H1 (cell line): Measurements from ENCODE around the gene CIRBP. TPM values are rescaled to one million over a fixed set of nuclear protein-coding genes. Genes with fewer than 3 reads are reported as not detected.

ENCODE experiments used
- CREB1 ChIP-seq: IDR thresholded peaks from 2 replicates; pipeline ENCODE4 v1.6.1; 2012; ENCODE audit warnings: inconsistent platforms
- CTBP2 ChIP-seq: IDR thresholded peaks from 2 replicates; pipeline ENCODE4 v1.7.0; 2011; ENCODE audit warnings: borderline replicate concordance, mild to moderate bottlenecking, moderate library complexity, mixed read lengths, low read length; ENCODE audit not compliant: insufficient read depth, insufficient read length
- POLR2A ChIP-seq, 2 experiments: IDR thresholded peaks; 1 replicate in 1 of 2; 2 replicates in 1 of 2; pipeline ENCODE4 v1.6.1; 2011; ENCODE audit warnings: low read depth in 2 of 2, low read length in 2 of 2, mild to moderate bottlenecking in 2 of 2; ENCODE audit errors: control extremely low read depth in 1 of 2
- POU5F1 ChIP-seq: IDR thresholded peaks from 2 replicates; pipeline ENCODE4 v1.6.1; 2011; ENCODE audit warnings: low read depth, mild to moderate bottlenecking, low read length, moderate library complexity
- YY1 ChIP-seq: IDR thresholded peaks from 2 replicates; pipeline ENCODE4 v1.6.1; 2011; ENCODE audit warnings: low read depth, mild to moderate bottlenecking, low read length
- polyA plus RNA-seq, 7 experiments: library from polyadenylated mRNA; depleted of rRNA in 3 of 7; stranded (reverse) in 5 of 7; unstranded in 2 of 7; fragments of >200 nt in 5 of 7; fragments of 200-250 nt in 2 of 7; gene quantifications; 1 replicate in 5 of 7; 2 replicates in 1 of 7; 4 replicates in 1 of 7; pipeline versions ENCODE4 v1.2.1 to v1.2.3, GENCODE V29; 2011 to 2013; ENCODE audit warnings: missing spikeins in 2 of 7, mixed read lengths in 2 of 7
- total RNA-seq: library from RNA; stranded (reverse); fragmentation: NEBNext Ultra II Directional; extraction: Animal tissue kit (Norgen Biotek cat#: 25700); gene quantifications from 2 replicates; pipeline ENCODE4 v1.2.1, GENCODE V29; 2021
- TF ChIP-seq, protein P1 (sequence below): IDR thresholded peaks from 2 replicates; pipeline ENCODE4 v1.6.1; 2012; ENCODE audit warnings: inconsistent platforms

CIRBP gene
- total and polyA plus RNA-seq, 2 of the 8 experiments (the other 6 are each of a cell fraction or from before 2014, with no cell fraction given), result 175 to 199 TPM

DNA sequence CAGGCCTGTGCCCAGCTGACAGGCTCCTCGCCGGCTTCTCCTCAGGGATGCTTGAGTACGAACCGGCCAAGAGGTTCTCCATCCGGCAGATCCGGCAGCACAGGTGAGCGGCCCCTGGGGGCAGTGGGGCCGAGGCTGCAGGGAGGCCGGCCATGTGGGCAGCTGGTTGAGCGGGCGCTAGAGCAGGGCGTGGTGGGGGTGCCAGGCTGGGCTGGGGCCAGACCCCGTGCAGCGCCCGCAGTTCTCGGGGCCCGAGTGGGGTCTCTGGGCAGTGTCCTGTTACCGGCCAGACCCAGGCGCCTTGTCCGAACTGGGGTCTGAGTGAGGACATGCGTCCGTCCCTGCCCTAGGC lies 47.3 kb upstream of the CIRBP start (continued):
- TF ChIP-seq CREB1 (no peak), CTBP2 (no peak), YY1 (no peak), POU5F1 (no peak), POLR2A (IDR thresholded peaks at IDR 0.05; ENCODE audit: control extremely low read depth in 1 of 2, low read depth in 2 of 2, low read length in 2 of 2) (no peak)
- TF ChIP-seq, protein P1, sequence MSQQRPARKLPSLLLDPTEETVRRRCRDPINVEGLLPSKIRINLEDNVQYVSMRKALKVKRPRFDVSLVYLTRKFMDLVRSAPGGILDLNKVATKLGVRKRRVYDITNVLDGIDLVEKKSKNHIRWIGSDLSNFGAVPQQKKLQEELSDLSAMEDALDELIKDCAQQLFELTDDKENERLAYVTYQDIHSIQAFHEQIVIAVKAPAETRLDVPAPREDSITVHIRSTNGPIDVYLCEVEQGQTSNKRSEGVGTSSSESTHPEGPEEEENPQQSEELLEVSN, result no peak
